Common myeloid progenitor, CD34-positive (primary cell): ENCODE results near the gene MACROD2.

Experiments
- CTCF ChIA-PET: fragments of 350-600 bp; sonication (Branson Sonifier 250); formaldehyde crosslinking; loops from one replicate; lab custom pipeline; 2021; ENCODE audit warnings: antibody characterized with exemption; lab: Charles Lee
- POLR2A ChIA-PET: fragments of 350-600 bp; sonication (Branson Sonifier 250); formaldehyde crosslinking; loops from one replicate; lab custom pipeline; 2021; ENCODE audit warnings: antibody characterized with exemption; lab: Charles Lee
- DNase-seq, 3 donors: peaks; one replicate each; pipeline versions ENCODE4 v3.0.0 to v3.0.0-alpha.2; 2013
- H3K27ac ChIP-seq, 2 experiments: 1 replicate in 1 of 2; 2 replicates in 1 of 2; pipeline ENCODE4 v1.7.0; 2013; ENCODE audit warnings: inconsistent platforms in 2 of 2, low read length in 2 of 2, mild to moderate bottlenecking in 2 of 2, low read depth in 1 of 2, moderate library complexity in 1 of 2; ENCODE audit not compliant: severe bottlenecking in 2 of 2, insufficient read depth in 1 of 2, poor library complexity in 1 of 2
- H3K27me3 ChIP-seq, 5 experiments: replicated peaks in 2 of 5; 1 replicate in 3 of 5; 2 replicates in 2 of 5; pipeline versions ENCODE4 v1.6.1 to v1.7.0; 2013; ENCODE audit warnings: low read length in 4 of 5, mild to moderate bottlenecking in 2 of 5, moderate library complexity in 2 of 5, inconsistent platforms in 1 of 5; ENCODE audit not compliant: insufficient read depth in 5 of 5, control insufficient read depth in 4 of 5
- H3K36me3 ChIP-seq, 4 experiments: 1 replicate in 2 of 4; 2 replicates in 2 of 4; pipeline versions ENCODE4 v1.6.1 to v1.7.0; 2013; ENCODE audit warnings: low read length in 3 of 4, control low read depth in 1 of 4, mild to moderate bottlenecking in 1 of 4; ENCODE audit not compliant: control insufficient read depth in 4 of 4, insufficient read depth in 4 of 4
- H3K4me1 ChIP-seq, 4 experiments: 1 replicate in 3 of 4; 2 replicates in 1 of 4; pipeline versions ENCODE4 v1.6.1 to v1.7.1; 2013; ENCODE audit warnings: low read length in 3 of 4, mild to moderate bottlenecking in 3 of 4, control low read depth in 1 of 4, inconsistent platforms in 1 of 4, moderate library complexity in 1 of 4; ENCODE audit not compliant: control insufficient read depth in 4 of 4, insufficient read depth in 4 of 4; ENCODE audit errors: control extremely low read depth in 1 of 4
- H3K4me3 ChIP-seq, 7 experiments: 1 replicate in 4 of 7; 2 replicates in 3 of 7; pipeline versions ENCODE4 v1.5.1 to v1.7.0; 2013; ENCODE audit warnings: mild to moderate bottlenecking in 7 of 7, low read length in 6 of 7, moderate library complexity in 6 of 7, inconsistent platforms in 2 of 7, low read depth in 2 of 7, control low read depth in 1 of 7; ENCODE audit not compliant: insufficient read depth in 4 of 7, control insufficient read depth in 1 of 7; ENCODE audit errors: extremely low read depth in 1 of 7
- H3K9me3 ChIP-seq, 5 experiments: 1 replicate in 4 of 5; 2 replicates in 1 of 5; pipeline versions ENCODE4 v1.6.1 to v1.7.1; 2013; ENCODE audit warnings: low read length in 4 of 5, mild to moderate bottlenecking in 2 of 5, inconsistent platforms in 1 of 5, low read depth in 1 of 5, moderate library complexity in 1 of 5; ENCODE audit not compliant: control insufficient read depth in 4 of 5, insufficient read depth in 2 of 5; ENCODE audit errors: control extremely low read depth in 1 of 5
- WGBS: methylation state at CpG from one replicate; pipeline ENCODE4 v1.1.5; 2013; ENCODE audit not compliant: insufficient coverage; 5-methylcytosine and 5-hydroxymethylcytosine counted together

MACROD2 gene

GRCh38 chr20:15789079-15789478, 1793.8 kb downstream of the MACROD2 start:
- CTCF ChIA-PET = no interaction called here
- DNase-seq = no peak
- Histone ChIP-seq H3K4me1 (no peaks in the 10 kb centered on the region), H3K36me3 (no peaks in the 10 kb centered on the region), H3K27me3 (peaks cover 0 to 6% (median 0%) of the 10 kb centered on the region in 5 experiments), H3K4me3 (no peak overlapping the region), H3K9me3 (no peaks in the 10 kb centered on the region), H3K27ac (no peak overlapping the region)
- POLR2A ChIA-PET = no interaction called here
- 90% methylated on average over 3 of the region's 4 CpGs for WGBS

GRCh38 chr20:15792855-15793254, 1797.5 kb downstream of the MACROD2 start:
- Histone ChIP-seq H3K36me3 (no peaks in the 10 kb centered on the region), H3K9me3 (no peaks in the 10 kb centered on the region), H3K27ac (no peak overlapping the region), H3K4me3 (no peak overlapping the region), H3K4me1 (no peaks in the 10 kb centered on the region), H3K27me3 (peaks cover 0 to 6% (median 0%) of the 10 kb centered on the region in 5 experiments)
- ChIA-PET POLR2A (no interaction called here), CTCF (no interaction called here)
- DNase-seq = no peak
- WGBS = 98% methylated on average over 6 of the region's 7 CpGs

- Histone ChIP-seq H3K27me3 (peaks cover 0 to 7% (median 0%) of the 10 kb centered on the region in 5 experiments), H3K4me3 (no peak overlapping the region), H3K9me3 (no peaks in the 10 kb centered on the region), H3K27ac (no peak overlapping the region), H3K36me3 (no peaks in the 10 kb centered on the region), H3K4me1 (no peaks in the 10 kb centered on the region)
- POLR2A ChIA-PET = no interaction called here
- CTCF ChIA-PET = no interaction called here
- no peak for DNase-seq
- 93% methylated on average over 5 of the region's 5 CpGs for WGBS
Measured at GRCh38 chr20:15794409-15794808, 1799.1 kb downstream of the MACROD2 start.

- CTCF ChIA-PET = no interaction called here
- H3K4me3 ChIP-seq = no peak overlapping the region
- POLR2A ChIA-PET = no interaction called here
- H3K27ac ChIP-seq = no peak overlapping the region
- no peaks in the 10 kb centered on the region for H3K4me1 ChIP-seq
- H3K27me3 ChIP-seq = peaks cover 0 to 7% (median 0%) of the 10 kb centered on the region in 5 experiments
- H3K36me3 ChIP-seq = no peaks in the 10 kb centered on the region
- DNase-seq = no peak
- H3K9me3 ChIP-seq = peaks cover 0 to 2% (median 0%) of the 10 kb centered on the region in 5 experiments
- WGBS = 99% methylated on average over 9 of the region's 10 CpGs
Measured at GRCh38 chr20:15795305-15796019, 1800.1 kb downstream of the MACROD2 start.

GRCh38 chr20:15799871-15800270, 1804.6 kb downstream of the MACROD2 start:
- no peak for DNase-seq
- Histone ChIP-seq H3K27me3 (peaks cover 0 to 13% (median 0%) of the 10 kb centered on the region in 5 experiments), H3K36me3 (no peaks in the 10 kb centered on the region), H3K27ac (no peak overlapping the region), H3K4me1 (no peaks in the 10 kb centered on the region), H3K4me3 (no peak overlapping the region), H3K9me3 (peaks cover 0 to 2% (median 0%) of the 10 kb centered on the region in 5 experiments)
- ChIA-PET CTCF (no interaction called here), POLR2A (no interaction called here)
- no CpG with 5 or more reads among the region's 2 CpGs for WGBS

GRCh38 chr20:15802020-15802419, 1806.7 kb downstream of the MACROD2 start:
- POLR2A ChIA-PET = no interaction called here
- H3K9me3 ChIP-seq = peaks cover 0 to 2% (median 0%) of the 10 kb centered on the region in 5 experiments
- no peak for DNase-seq
- CTCF ChIA-PET = no interaction called here
- no CpG with 5 or more reads among the region's 1 CpG for WGBS
- H3K27ac ChIP-seq = no peak overlapping the region
- no peak overlapping the region for H3K4me3 ChIP-seq
- peaks cover 0 to 16% (median 0%) of the 10 kb centered on the region in 5 experiments for H3K27me3 ChIP-seq
- H3K36me3 ChIP-seq = no peaks in the 10 kb centered on the region
- H3K4me1 ChIP-seq = no peaks in the 10 kb centered on the region

- no peaks in the 10 kb centered on the region for H3K36me3 ChIP-seq
- DNase-seq = no peak
- WGBS = 79% methylated on average over 2 of the region's 5 CpGs
- no peaks in the 10 kb centered on the region for H3K4me1 ChIP-seq
- H3K9me3 ChIP-seq = no peaks in the 10 kb centered on the region
- H3K27ac ChIP-seq = no peak overlapping the region
- POLR2A ChIA-PET = no interaction called here
- H3K4me3 ChIP-seq = no peak overlapping the region
- CTCF ChIA-PET = no interaction called here
- H3K27me3 ChIP-seq = peaks cover 0 to 12% (median 0%) of the 10 kb centered on the region in 5 experiments
Measured at GRCh38 chr20:15805154-15805553, 1809.8 kb downstream of the MACROD2 start.
